Pulmonary artery endothelial cell (primary cell): ENCODE results near the gene NT5DC2. TPM values are rescaled to one million over a fixed set of nuclear protein-coding genes. Genes with fewer than 3 reads are reported as not detected.

Experiments
- DNase-seq: peaks from one replicate; pipeline ENCODE4 v3.0.0-alpha.2; 2011; ENCODE audit warnings: low read depth, low spot score
- total RNA-seq: library from RNA; depleted of rRNA; stranded (reverse); fragments of >200 nt; gene quantifications from 2 replicates; pipeline ENCODE4 v1.2.3, GENCODE V29; 2014

NT5DC2 gene
- total RNA-seq, 1 donor from 2014 or later: 53.8 TPM

- DNase-seq: no peak
Observed at GRCh38 chr3:52490035-52490938, 43.4 kb downstream of the NT5DC2 start.

GRCh38 chr3:52489453-52489852 lies 44.2 kb downstream of the NT5DC2 start:
- DNase-seq: no peak

- no peak for DNase-seq
Observed at GRCh38 chr3:52488746-52489145, 44.9 kb downstream of the NT5DC2 start.

DNA sequence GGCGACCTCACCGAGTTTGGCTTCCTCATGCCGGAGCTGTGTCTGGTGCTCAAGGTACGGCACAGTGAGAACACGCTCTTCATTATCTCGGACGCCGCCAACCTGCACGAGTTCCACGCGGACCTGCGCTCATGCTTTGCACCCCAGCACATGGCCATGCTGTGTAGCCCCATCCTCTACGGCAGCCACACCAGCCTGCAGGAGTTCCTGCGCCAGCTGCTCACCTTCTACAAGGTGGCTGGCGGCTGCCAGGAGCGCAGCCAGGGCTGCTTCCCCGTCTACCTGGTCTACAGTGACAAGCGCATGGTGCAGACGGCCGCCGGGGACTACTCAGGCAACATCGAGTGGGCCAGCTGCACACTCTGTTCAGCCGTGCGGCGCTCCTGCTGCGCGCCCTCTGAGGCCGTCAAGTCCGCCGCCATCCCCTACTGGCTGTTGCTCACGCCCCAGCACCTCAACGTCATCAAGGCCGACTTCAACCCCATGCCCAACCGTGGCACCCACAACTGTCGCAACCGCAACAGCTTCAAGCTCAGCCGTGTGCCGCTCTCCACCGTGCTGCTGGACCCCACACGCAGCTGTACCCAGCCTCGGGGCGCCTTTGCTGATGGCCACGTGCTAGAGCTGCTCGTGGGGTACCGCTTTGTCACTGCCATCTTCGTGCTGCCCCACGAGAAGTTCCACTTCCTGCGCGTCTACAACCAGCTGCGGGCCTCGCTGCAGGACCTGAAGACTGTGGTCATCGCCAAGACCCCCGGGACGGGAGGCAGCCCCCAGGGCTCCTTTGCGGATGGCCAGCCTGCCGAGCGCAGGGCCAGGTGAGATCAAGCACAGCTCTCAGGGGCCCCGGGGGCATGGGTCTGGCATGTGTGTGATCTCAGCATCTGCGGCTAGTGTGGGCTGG lies 45.6 kb downstream of the NT5DC2 start:
- no peak for DNase-seq

DNA sequence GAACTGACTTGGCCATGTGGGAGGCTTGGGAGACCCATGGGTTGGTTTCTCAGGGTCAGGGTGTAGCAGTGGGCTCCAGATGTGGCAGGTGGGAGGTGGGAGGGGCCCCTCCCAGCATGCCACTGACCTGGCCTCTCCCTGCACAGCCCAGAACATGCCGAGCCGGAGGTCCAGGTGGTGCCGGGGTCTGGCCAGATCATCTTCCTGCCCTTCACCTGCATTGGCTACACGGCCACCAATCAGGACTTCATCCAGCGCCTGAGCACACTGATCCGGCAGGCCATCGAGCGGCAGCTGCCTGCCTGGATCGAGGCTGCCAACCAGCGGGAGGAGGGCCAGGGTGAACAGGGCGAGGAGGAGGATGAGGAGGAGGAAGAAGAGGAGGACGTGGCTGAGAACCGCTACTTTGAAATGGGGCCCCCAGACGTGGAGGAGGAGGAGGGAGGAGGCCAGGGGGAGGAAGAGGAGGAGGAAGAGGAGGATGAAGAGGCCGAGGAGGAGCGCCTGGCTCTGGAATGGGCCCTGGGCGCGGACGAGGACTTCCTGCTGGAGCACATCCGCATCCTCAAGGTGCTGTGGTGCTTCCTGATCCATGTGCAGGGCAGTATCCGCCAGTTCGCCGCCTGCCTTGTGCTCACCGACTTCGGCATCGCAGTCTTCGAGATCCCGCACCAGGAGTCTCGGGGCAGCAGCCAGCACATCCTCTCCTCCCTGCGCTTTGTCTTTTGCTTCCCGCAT lies 46.4 kb downstream of the NT5DC2 start:
- no peak for DNase-seq

GRCh38 chr3:52484680-52485461 lies 48.8 kb downstream of the NT5DC2 start:
- no peak for DNase-seq

- DNase-seq: no peak
Observed at GRCh38 chr3:52483577-52484381, 49.9 kb downstream of the NT5DC2 start.

DNA sequence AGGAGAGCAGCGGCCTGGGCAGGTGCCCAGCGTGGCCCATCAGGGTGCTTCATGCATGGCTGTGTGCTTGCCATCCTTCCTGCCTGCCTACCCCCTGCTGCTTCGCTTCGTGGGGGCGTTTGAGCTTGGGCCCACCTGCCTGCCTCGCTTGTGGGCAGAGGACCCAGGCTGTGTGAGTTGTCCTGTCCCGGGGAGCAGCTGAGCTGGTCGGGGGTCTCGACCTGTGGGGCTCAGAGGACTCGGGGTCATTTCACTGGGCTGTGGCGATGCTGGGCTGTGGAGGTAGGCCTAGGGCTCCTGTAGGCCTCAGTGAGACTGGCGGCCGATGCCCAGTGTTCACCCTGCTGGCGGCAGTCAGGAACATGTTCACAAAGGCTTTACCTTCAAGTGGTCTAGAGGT lies 50.6 kb downstream of the NT5DC2 start:
- no peak for DNase-seq

GRCh38 chr3:52481819-52482521 lies 51.7 kb downstream of the NT5DC2 start:
- DNase-seq: no peak

DNA sequence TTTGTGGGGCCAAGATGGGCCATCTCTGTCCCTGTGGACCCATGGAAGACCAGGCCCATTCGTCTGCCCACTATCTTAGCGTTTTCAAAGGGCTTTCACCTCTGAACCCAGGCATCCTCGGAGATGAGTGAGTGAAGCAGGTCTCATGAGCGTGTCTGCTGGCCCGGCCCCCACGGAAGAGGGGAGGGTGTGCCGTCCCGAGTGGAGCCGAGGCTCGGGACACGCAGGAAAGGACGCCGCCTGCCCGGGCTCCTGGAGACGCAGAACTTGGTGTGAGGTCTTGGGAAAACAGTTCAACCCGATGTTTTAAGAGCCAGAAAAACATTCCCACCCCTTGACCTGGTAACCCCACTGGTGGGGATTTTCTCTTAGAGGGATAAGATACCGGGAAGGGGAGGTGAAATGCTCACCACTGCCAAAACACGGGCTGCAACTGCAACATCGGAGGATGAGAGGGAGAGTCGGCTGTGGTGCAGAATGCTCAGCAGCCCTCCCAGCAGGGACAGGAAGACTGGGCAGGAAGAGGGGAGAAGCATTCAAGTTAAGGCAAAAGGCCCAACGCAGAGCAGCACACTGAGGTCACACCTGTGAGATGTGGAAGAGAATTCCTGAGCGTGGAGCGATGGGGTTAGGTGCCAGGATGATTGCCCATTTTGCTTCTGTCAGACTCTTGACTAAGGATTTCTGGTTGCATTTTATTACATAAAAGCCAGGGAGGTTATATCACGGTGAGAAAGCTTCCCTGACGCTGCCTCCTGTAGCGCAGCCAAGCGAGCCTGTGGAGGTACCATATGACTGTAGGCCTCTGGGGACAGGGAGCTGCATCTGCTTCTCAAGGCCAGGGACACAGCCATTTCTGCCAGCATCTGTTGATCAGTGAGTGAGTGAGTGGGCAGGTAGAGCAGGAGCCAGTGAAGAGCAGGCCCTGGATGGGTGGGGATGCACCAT lies 52.6 kb downstream of the NT5DC2 start:
- no peak for DNase-seq

DNA sequence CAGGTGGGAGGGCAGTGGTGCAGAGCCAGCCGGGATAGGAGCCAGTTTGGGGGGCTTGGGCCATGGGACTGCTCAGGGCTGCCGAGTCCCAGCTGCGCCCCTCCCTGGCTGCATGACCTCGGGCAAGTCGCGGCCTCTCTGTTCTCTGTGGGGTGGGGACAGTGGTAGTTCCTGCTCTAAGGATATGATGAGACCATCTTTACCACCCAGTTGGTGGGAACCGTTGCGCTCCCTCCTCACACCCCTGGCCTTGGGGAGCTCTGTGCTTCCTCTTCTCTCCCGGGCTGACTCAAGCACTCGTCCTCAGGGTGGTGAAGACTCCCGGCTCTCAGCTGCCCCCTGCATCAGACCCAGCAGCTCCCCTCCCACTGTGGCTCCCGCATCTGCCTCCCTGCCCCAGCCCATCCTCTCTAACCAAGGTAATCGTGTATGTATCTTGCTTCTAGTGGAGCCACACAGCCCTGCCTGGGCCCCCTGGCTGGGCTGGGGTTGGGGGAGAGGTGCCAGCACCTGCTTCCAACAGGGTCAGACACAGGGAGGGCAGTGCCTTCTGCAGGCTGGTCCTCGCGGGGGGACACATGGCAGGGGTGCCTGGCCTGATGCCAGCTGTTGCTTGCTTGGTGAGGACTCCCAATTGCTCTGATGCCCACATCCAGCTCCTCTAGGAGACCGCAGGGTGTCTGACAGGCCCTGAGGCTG lies 53.6 kb downstream of the NT5DC2 start:
- DNase-seq: no peak

DNA sequence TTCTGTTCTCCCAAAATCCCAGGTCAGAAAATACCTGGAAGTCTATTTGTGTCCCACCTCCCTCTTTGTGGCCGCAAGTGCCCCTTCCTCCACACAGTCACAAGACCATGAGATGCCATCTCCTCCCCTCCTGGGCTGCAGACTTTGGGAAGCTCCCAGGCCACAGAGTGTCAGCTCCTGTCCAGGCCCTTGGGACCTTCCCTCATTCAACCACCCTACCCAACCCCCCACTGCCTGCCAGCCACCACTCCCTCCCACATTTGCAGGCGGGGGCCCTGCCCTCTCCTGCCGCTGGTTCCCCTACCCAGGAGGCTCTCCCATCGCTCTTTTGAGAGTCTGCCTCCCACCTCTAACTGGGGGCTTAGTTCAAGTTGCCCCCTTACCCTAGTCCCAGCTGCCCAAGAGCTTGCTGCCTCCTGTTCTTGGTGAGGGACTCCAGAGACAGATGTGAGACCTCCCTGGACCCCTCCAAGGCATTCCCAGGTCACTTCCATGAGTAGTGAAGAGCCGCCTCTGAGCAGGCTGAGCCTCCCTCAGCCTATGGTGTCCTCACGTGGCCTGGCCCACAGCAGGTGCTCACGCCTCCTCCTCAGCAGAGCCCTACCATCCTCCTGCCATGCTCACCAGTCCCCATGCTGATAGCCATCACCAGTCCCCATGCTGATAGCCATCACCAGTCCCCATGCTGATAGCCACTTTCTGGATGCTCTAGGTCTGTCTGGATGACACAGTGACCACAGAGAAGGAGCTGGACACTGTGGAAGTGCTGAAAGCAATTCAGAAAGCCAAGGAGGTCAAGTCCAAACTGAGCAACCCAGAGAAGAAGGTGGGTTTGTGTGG lies 54.4 kb downstream of the NT5DC2 start:
- no peak for DNase-seq

- DNase-seq: no peak
Observed at GRCh38 chr3:52477796-52478095, 55.9 kb downstream of the NT5DC2 start.

DNA sequence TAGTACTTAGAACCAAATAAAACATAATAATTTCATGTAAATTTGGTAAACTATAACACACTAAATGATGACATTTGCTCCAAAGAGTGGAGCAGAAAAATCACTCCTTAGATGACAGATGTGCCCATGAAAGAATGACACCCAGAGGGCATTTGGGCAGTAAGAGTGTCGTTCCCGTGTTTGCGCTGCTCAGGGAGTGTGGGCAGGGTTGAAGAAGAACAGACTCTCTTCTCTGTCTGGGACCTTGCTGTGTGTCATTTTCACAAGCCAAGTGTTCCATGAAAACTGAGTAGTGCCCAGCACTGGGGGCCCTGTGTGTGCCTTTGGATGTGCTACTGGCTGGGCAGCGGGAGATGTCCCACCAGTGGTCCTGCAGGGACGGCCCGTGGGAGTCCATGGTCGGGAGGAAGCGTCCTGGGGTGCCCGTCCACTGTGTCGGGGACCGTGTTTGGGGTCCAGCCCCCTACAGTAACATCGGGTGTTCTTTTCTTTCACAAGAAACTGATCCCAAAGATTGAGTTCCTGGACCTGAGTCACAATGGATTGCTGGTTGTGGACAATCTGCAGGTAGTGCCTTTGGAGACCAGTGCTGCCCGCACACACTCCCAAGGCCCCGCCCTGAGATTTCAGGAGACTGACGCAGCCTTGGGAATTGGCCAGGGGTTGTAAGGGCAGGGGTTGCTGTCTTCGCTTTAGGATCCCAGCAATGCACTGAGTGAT lies 56.4 kb downstream of the NT5DC2 start:
- DNase-seq: no peak
